ENCODE measurements around the gene CXCL11.

The CXCL11 gene

GRCh38 chr4:76035799-76036380, at the start of gene CXCL11:
Gene CXCL11, minus strand, starts transcription at chr4:76036070. Its CDS starts 83 bp downstream, at chr4:76035987.
- TF ChIP-seq CTCF (IDR thresholded peaks at IDR 0.05; ENCODE audit: insufficient read depth, low read length, poor library complexity, severe bottlenecking) = no peak
- no peaks in the 10 kb centered on the region for H3K36me3 ChIP-seq (ENCODE audit: control insufficient read depth, insufficient read depth, low read length)
- DNase-seq (ENCODE audit: extremely low read depth, insufficient read length) = no peak
- no peak within 1 kb of the TSS for H3K4me3 ChIP-seq (replicated peaks; ENCODE audit: low read depth, low read length)
- no peaks in the 10 kb centered on the region; the same call in 1 of the 2 replicates for H3K27me3 ChIP-seq (replicated peaks; ENCODE audit: control insufficient read depth, insufficient read depth, low read length)

GRCh38 chr4:76084542-76084941, 48.7 kb upstream of the CXCL11 start:
- H3K4me3 ChIP-seq (replicated peaks; ENCODE audit: low read depth, low read length) = no peak overlapping the region
- no peaks in the 10 kb centered on the region; the same call in none of the 2 replicates for H3K27me3 ChIP-seq (replicated peaks; ENCODE audit: control insufficient read depth, insufficient read depth, low read length)
- DNase-seq (ENCODE audit: extremely low read depth, insufficient read length) = no peak
- TF ChIP-seq CTCF (IDR thresholded peaks at IDR 0.05; ENCODE audit: insufficient read depth, low read length, poor library complexity, severe bottlenecking) = no peak
- no peaks in the 10 kb centered on the region for H3K36me3 ChIP-seq (ENCODE audit: control insufficient read depth, insufficient read depth, low read length)

- Histone ChIP-seq H3K4me3 (replicated peaks; ENCODE audit: low read depth, low read length) (no peak overlapping the region), H3K36me3 (ENCODE audit: control insufficient read depth, insufficient read depth, low read length) (no peaks in the 10 kb centered on the region), H3K27me3 (replicated peaks; ENCODE audit: control insufficient read depth, insufficient read depth, low read length) (no peaks in the 10 kb centered on the region; the same call in none of the 2 replicates)
- no peak for TF ChIP-seq CTCF (IDR thresholded peaks at IDR 0.05; ENCODE audit: insufficient read depth, low read length, poor library complexity, severe bottlenecking)
- no peak for DNase-seq (ENCODE audit: extremely low read depth, insufficient read length)
These were observed 47.6 kb upstream of the CXCL11 start for GRCh38 chr4:76083386-76083988.

GRCh38 chr4:76078033-76078613, 42.3 kb upstream of the CXCL11 start:
- Histone ChIP-seq H3K4me3 (replicated peaks; ENCODE audit: low read depth, low read length) (no peak overlapping the region), H3K36me3 (ENCODE audit: control insufficient read depth, insufficient read depth, low read length) (no peaks in the 10 kb centered on the region), H3K27me3 (replicated peaks; ENCODE audit: control insufficient read depth, insufficient read depth, low read length) (no peaks in the 10 kb centered on the region; the same call in none of the 2 replicates)
- TF ChIP-seq CTCF (IDR thresholded peaks at IDR 0.05; ENCODE audit: insufficient read depth, low read length, poor library complexity, severe bottlenecking) = no peak
- no peak for DNase-seq (ENCODE audit: extremely low read depth, insufficient read length)

GRCh38 chr4:76074993-76075600, 39.2 kb upstream of the CXCL11 start:
- DNase-seq (ENCODE audit: extremely low read depth, insufficient read length) = no peak
- Histone ChIP-seq H3K4me3 (replicated peaks; ENCODE audit: low read depth, low read length) (no peak overlapping the region), H3K27me3 (replicated peaks; ENCODE audit: control insufficient read depth, insufficient read depth, low read length) (no peaks in the 10 kb centered on the region; the same call in none of the 2 replicates), H3K36me3 (ENCODE audit: control insufficient read depth, insufficient read depth, low read length) (no peaks in the 10 kb centered on the region)
- no peak for TF ChIP-seq CTCF (IDR thresholded peaks at IDR 0.05; ENCODE audit: insufficient read depth, low read length, poor library complexity, severe bottlenecking)
